Sigmoid colon (tissue), 7 donors: ENCODE results near the gene RGS9. TPM values are rescaled to one million over a fixed set of nuclear protein-coding genes. Genes with fewer than 3 reads are reported as not detected.

Source experiments
- DNase-seq: peaks from one replicate; pipeline ENCODE4 v3.0.0-alpha.2; 2019
- H3K27ac ChIP-seq, 4 donors: fragments of 200-600 bp; sonication (generic); one replicate each; pipeline ENCODE4 v1.5.1; 2016 to 2019; ENCODE audit warnings: mild to moderate bottlenecking in 1 of 4
- H3K27me3 ChIP-seq, 3 donors: fragments of 200-600 bp; sonication (generic); one replicate each; pipeline ENCODE4 v1.5.1; 2019; ENCODE audit warnings: mild to moderate bottlenecking in 1 of 3
- H3K36me3 ChIP-seq, 4 donors: fragments of 200-600 bp; sonication (generic); one replicate each; pipeline ENCODE4 v1.5.1; 2016 to 2019
- H3K4me1 ChIP-seq, 4 donors: fragments of 200-600 bp; sonication (generic); one replicate each; pipeline ENCODE4 v1.5.1; 2017 to 2019
- H3K4me3 ChIP-seq, 4 donors: fragments of 200-600 bp; sonication (generic); one replicate each; pipeline ENCODE4 v1.5.1; 2017 to 2019; ENCODE audit warnings: mild to moderate bottlenecking in 2 of 4, moderate library complexity in 1 of 4
- H3K9me3 ChIP-seq, 4 donors: fragments of 200-600 bp in 3 of 4; sonication (generic) in 3 of 4; one replicate each; pipeline versions ENCODE4 v1.5.1 to v1.6.1; 2013 to 2019
- CTCF ChIP-seq, 4 experiments: fragments of 450-650 bp in 3 of 4; fragments of 200-600 bp in 1 of 4; IDR thresholded peaks; one replicate each; pipeline ENCODE4 v1.5.1; 2016 to 2019; ENCODE audit warnings: antibody characterized with exemption in 4 of 4, mild to moderate bottlenecking in 3 of 4, moderate library complexity in 2 of 4
- EP300 ChIP-seq, 4 donors: sonication (generic); formaldehyde crosslinking; IDR thresholded peaks; one replicate each; pipeline ENCODE4 v1.6.1; 2017; ENCODE audit warnings: antibody characterized with exemption in 4 of 4
- POLR2A ChIP-seq, 2 donors: fragments of 450-650 bp; IDR thresholded peaks; one replicate each; pipeline ENCODE4 v1.6.1; 2016; ENCODE audit warnings: antibody characterized with exemption in 2 of 2, mild to moderate bottlenecking in 2 of 2, moderate library complexity in 2 of 2
- POLR2AphosphoS5 ChIP-seq, 4 donors: sonication (generic); formaldehyde crosslinking; IDR thresholded peaks; one replicate each; pipeline ENCODE4 v1.6.1; 2017; ENCODE audit warnings: antibody characterized with exemption in 4 of 4
- WGBS, 2 donors: extraction: QIAGEN DNeasy Blood & Tissue Kit; methylation state at CpG; one replicate each; pipeline ENCODE4 v1.1.7; 2013; 5-methylcytosine and 5-hydroxymethylcytosine counted together
- intact Hi-C: fragments of 100-400 bp; cut with DNase I; formaldehyde crosslinking; loops from one replicate; pipeline ENCODE4 v1.15.1; 2023
- polyA plus RNA-seq, 3 donors: library from polyadenylated mRNA; stranded (reverse); fragments of 200-250 nt; gene quantifications; one replicate each; pipeline ENCODE4 v1.2.3, GENCODE V29; 2013
- total RNA-seq, 4 donors: library from RNA; depleted of rRNA; stranded (reverse); fragments of >200 nt; gene quantifications; one replicate each; pipeline ENCODE4 v1.1.0, GENCODE V29; 2016
- donor health status: healthy with polysubstance abuse.
- donor health status: Bipolar disorder and iron deficiency.
- donor health status: healthy.

Gene RGS9
- total and polyA plus RNA-seq, 7 donors, result 5.0 to 30.5 (median 16.9) TPM

GRCh38 chr17:65139101-65139764 lies 2.1 kb downstream of the RGS9 start:
- DNase-seq, result no peak
- Histone ChIP-seq H3K4me3 (no peak overlapping the region), H3K27ac (no peak overlapping the region), H3K9me3 (no peaks in the 10 kb centered on the region), H3K36me3 (no peaks in the 10 kb centered on the region), H3K27me3 (no peaks in the 10 kb centered on the region), H3K4me1 (peaks cover 0 to 28% (median 8%) of the 10 kb centered on the region in 4 donors)
- WGBS, 2 donors, result 44 to 67% methylated on average over 7 of the region's 7 CpGs
- TF ChIP-seq CTCF (IDR thresholded peaks at IDR 0.05) (no peak), POLR2AphosphoS5 (IDR thresholded peaks at IDR 0.05) (no peak), EP300 (IDR thresholded peaks at IDR 0.05) (no peak), POLR2A (IDR thresholded peaks at IDR 0.05) (no peak)
- intact Hi-C loops, result loop anchor here (5.0 to 10.0 kb wide), 3 partner anchors 177 to 474 kb away; partner anchors contain the start of gene SMURF2

DNA sequence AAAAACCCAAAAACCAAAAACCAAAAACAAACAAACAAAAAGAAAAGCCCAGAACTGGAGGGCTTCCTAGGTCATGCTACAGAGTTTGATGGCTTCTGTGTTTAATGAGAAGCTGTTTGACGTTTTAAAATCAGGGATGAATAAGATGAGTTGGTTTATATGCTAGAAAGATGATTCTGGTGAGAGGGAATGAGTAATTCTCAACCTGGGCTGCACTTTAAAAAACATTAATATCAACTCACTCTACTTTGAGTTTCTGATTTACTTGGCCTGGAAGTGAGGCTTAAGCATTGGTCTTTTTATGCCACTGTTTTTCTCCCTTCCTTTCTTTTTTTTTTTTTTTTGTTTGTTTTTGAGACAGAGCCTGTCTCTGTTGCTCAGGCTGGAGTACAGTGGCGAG lies 5.1 kb downstream of the RGS9 start:
- H3K9me3 ChIP-seq, result no peaks in the 10 kb centered on the region
- WGBS, 2 donors, result 77 to 80% methylated on average over 2 of the region's 2 CpGs
- no peak for TF ChIP-seq POLR2AphosphoS5 (IDR thresholded peaks at IDR 0.05)
- no peak for TF ChIP-seq EP300 (IDR thresholded peaks at IDR 0.05)
- TF ChIP-seq CTCF (IDR thresholded peaks at IDR 0.05), result no peak
- no peak for TF ChIP-seq POLR2A (IDR thresholded peaks at IDR 0.05)
- H3K27ac ChIP-seq, result no peak overlapping the region
- no peak overlapping the region for H3K4me3 ChIP-seq
- peaks cover 0 to 21% (median 8%) of the 10 kb centered on the region in 4 donors for H3K4me1 ChIP-seq
- no peaks in the 10 kb centered on the region for H3K36me3 ChIP-seq
- no peak for DNase-seq
- H3K27me3 ChIP-seq, result no peaks in the 10 kb centered on the region
- intact Hi-C loops, result no loop called here

DNA sequence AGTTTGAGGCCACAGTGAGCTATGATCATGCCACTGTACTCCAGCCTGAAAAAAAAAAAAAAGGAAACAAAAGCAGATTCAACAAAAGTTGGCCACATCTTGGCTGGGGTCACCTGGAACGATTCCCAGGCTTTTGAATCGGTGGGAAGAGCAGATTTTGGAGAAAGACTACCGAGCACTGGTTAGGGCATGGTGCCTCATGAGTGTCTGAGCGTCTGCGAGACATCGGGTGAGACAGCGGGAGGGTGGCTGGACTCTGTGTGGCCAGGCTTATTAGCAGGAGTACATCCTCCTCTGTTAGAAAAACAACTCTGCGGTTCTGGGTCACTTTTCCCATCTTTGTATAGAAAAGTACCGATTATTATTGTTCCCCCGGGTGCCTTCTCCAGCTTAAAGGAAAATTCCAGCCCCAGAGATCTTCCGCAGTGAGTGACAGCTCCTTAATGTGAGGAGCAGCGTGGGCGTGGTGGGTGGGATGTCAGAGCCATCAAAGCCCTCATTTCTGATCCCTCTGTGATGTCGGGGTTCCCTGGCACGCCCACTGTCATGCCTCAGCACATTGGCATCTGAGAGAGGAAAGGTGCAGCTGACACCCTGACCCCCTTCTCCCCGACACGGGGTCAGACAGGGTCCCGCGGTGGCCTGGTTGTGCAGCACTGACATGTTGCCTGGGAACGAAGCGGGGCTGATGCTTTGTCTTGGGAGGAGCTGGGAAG lies 6.9 kb downstream of the RGS9 start:
- 71 to 78% methylated on average over 21 of the region's 21 CpGs for whole genome bisulfite sequencing, 2 donors
- H3K27me3 ChIP-seq, result no peaks in the 10 kb centered on the region
- no peak for TF ChIP-seq POLR2A (IDR thresholded peaks at IDR 0.05)
- no peak for TF ChIP-seq EP300 (IDR thresholded peaks at IDR 0.05)
- no peak for TF ChIP-seq POLR2AphosphoS5 (IDR thresholded peaks at IDR 0.05)
- no peak for DNase-seq
- peaks cover 0 to 6% (median 0%) of the 10 kb centered on the region in 4 donors for H3K4me1 ChIP-seq
- H3K9me3 ChIP-seq, result no peaks in the 10 kb centered on the region
- H3K36me3 ChIP-seq, result no peaks in the 10 kb centered on the region
- H3K27ac ChIP-seq, result no peak overlapping the region
- no peak overlapping the region for H3K4me3 ChIP-seq
- intact Hi-C loops, result no loop called here

DNA sequence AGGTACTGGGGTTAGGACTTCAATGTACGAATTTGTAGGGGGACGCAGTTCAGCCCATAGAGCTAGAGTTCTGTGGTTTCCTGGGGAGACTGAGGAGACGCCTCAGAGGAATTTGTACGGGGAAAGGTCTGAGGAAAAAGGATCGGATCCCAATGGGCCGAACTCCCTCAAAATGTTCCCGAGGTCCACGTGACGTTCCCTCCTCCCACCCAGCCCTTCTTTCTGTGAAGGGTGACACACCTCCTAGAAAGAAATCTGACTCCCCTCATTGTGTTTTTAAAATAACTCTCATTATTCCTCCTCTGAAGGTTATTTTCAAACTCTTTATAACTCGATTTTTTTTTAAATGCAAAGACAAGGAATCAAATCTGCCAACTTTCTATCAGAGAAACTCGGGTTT lies 8.6 kb downstream of the RGS9 start:
- Histone ChIP-seq H3K36me3 (no peaks in the 10 kb centered on the region), H3K4me3 (no peak overlapping the region), H3K9me3 (no peaks in the 10 kb centered on the region), H3K4me1 (no peaks in the 10 kb centered on the region), H3K27ac (no peak overlapping the region), H3K27me3 (no peaks in the 10 kb centered on the region)
- WGBS, 2 donors, result 82 to 85% methylated on average over 11 of the region's 11 CpGs
- intact Hi-C loops, result no loop called here
- no peak for TF ChIP-seq CTCF (IDR thresholded peaks at IDR 0.05)
- DNase-seq, result no peak

DNA sequence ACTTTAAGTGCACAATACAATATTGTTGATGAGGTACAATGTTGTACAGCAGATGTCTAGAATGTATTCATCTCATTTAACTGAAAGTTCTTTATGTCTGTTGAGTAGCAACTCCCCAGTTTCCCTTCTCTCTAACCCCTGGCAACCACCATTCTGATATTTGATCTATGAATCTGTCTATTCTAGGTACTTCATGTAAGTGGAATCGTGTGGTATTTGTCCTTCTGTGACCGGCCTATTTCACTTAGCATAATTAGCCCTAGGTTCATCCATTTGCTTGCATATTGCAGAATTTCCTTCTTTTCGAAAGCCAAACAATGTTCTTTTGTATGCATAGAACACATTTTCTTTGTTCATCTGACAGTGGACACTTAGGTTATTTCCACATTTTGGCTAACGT lies 10.8 kb downstream of the RGS9 start:
- Histone ChIP-seq H3K4me3 (no peak overlapping the region), H3K27me3 (no peaks in the 10 kb centered on the region), H3K36me3 (no peaks in the 10 kb centered on the region), H3K4me1 (no peaks in the 10 kb centered on the region), H3K27ac (no peak overlapping the region), H3K9me3 (no peaks in the 10 kb centered on the region)
- no peak for DNase-seq
- TF ChIP-seq POLR2A (IDR thresholded peaks at IDR 0.05) (no peak), CTCF (IDR thresholded peaks at IDR 0.05) (no peak), POLR2AphosphoS5 (IDR thresholded peaks at IDR 0.05) (no peak), EP300 (IDR thresholded peaks at IDR 0.05) (no peak)
- WGBS, 2 donors, result 82 to 88% methylated on average over 4 of the region's 4 CpGs
- intact Hi-C loops, result no loop called here
